ENCODE data around the gene DPH7.

GRCh38 chr9:137506702-137507171 is 72.0 kb downstream of the DPH7 start:
- TF ChIP-seq CTCF (IDR thresholded peaks at IDR 0.05) (no peak), EP300 (IDR thresholded peaks at IDR 0.05) (no peak)

Measured in tibial nerve (tissue), 4 donors.